ENCODE data around the gene GPR55.

GPR55 gene

GRCh38 chr2:230877759-230878598, 47.1 kb downstream of the GPR55 start:
- DNase-seq, result no peak

DNA sequence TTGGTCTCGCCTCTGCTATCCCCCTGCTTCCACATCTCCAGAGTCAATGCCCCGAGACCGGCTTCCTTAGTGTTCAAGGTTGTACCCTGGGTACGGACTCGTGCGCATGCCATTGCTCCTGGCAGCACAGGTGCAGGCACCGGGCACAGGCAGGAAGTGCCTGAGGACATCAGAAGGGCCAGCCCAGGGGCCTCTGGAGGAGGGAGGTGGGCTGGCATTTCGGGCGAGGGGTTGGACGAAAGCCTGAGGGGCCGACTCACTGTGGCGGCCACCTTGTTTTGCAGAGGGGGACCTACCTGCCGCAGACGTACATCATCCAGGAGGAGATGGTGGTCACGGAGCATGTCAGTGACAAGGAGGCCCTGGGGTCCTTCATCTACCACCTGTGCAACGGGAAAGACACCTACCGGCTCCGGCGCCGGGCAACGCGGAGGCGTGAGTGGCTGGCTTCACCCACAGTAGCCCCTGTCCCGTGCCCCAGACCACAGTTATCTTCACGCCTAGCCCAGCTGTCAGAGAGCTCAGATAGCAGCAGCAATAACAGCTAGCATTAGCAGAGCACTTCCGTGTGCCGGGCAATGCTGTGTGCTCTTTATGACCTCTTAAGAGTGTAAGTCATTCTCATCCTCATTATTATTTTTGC, 47.8 kb downstream of the GPR55 start:
- no peak for DNase-seq

GRCh38 chr2:230875347-230876315, 49.4 kb downstream of the GPR55 start:
- DNase-seq, result no peak

DNA sequence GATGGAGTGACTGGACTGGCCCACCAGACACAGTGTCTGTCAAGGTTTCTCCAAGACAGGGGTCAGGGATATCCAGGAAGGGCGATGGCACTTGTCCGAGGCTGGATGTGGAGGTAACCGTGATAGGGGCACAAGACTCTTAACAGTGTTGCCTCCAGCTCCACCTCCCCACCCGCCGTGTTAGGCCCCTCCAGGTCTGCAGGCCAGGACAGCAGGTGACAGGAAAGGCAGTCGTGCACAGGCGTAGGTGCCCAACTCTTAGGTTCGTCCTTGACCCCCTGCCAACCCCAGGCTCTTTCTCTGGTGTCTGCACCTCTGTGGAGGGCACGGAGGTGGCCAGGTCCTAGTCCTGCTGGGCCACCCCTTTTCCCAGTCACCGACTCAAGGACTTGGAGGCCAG, 50.2 kb downstream of the GPR55 start:
- no peak for DNase-seq

GRCh38 chr2:230874456-230874855, 50.6 kb downstream of the GPR55 start:
- no peak for DNase-seq

GRCh38 chr2:230873661-230874401, 51.2 kb downstream of the GPR55 start:
- no peak for DNase-seq

DNA sequence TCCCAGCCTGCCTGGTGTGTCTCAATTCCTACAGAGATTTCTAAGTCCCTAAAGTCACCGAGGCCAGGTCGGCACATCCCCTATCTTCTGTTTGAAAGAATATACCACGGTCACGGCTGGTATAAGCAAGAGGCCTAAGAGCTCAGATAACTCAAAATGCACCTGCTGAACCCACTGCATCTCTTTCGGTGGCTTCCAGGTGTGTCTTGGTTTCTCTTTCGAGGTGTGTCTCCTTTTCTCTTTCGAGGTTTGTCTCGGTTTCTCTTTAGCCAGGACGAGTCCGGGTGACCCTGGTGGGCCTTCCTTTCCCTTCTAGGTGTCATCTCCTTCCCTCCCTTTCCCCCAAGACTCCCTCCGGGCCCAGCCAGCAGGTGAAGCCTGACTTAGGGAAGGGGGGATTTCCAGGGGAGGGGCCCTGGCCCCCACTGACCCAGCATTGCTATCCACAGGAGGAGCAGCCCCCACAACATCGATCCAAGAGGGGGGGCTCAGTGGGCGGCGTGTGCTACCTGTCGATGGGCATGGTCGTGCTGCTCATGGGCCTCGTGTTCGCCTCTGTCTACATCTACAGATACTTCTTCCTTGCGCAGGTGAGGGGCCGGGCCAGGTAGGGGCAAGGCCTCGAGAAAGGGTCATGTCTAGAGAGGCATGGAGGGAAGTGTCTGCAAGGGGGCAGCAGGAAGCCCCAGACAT, 51.9 kb downstream of the GPR55 start:
- DNase-seq, result no peak

- DNase-seq, result no peak
These were observed 52.7 kb downstream of the GPR55 start for GRCh38 chr2:230872151-230872967.

GRCh38 chr2:230871361-230872150, 53.5 kb downstream of the GPR55 start:
- DNase-seq, result no peak

DNA sequence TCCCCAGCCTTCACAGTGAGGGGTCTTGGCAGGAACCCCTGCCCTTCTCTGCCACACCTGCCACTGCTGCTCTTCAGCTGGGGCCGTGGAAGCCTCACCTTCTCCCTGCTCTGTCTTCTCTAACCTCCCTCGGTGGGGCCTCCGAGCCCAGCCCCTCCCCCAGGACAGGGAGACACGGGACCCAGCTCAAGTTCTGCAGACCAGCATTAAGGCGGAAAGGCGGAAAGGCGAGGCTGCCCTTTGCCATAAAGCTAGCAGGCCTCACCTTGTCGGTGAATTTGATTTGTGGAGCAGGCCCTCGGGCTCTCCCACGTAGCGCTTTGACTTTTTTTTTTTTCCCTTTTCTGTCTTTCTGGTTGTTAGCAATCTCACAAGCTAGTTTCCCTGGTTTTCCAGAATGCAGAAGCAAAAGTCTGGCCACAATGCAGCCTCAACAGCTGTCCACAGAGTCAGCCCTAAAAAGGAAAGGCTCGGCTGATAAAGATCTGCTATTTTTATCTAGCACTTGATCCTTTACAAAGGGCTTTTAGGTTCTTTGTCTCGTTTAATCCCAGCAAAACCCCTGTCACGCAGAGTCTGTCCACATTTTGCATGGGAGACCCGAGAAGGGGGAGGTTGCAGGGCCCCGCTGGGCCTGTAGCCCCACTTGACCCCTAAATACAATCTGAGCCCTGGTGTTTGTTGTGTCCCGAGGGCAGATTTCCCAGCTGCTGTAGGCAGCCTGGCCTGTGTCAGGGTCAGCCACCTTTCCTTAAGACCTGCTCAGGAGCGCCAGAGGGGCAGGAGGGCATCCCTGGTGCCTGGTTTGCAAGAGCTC, 54.3 kb downstream of the GPR55 start:
- DNase-seq, result no peak

GRCh38 chr2:230869914-230870543, 55.0 kb downstream of the GPR55 start:
- no peak for DNase-seq

DNA sequence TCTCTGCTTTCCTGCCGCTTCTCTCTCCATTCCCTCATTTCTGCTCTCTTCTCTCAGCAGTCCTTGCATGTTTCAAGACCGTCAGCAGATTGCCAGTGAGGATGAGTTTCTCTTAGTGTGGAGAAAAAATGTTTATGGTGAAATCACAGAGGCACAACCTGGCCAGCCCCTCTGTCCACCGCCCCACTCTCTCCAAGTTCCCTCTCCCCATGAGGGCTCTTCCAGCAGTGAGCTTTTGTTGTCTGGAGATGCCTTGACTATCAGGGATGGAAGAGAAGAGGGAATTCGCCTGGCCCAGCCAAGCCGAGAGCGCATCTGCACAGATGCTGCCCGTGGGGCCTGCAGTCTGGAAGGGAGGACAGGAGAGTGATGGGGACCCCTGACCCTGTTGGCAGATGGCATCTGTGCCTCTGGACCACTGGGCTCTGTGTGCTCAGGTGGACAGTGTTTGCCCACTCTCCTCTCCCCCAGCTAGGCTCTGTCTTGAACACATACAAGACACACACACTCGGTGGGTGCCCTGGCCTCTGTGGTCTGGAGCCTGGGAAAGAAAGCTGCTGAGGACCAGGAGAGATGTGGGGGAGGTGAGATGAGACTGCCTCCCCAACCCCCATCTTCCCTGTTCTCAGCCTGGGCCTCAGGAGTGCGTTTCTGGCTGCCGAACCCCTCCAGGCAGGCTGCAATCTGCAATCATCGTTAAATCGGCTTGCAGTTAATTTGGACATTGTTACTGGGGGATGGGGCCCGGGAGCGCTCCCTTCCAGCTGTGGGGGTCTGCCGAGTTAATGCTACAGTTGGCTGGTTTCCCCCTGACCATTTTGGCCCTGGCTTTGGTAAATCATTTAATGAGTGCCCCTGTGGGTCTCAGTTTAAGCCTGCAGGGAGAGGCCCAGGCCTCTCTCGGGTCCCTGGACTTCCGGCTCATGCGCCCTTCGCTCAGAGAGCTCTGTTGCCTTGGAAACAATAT, 55.8 kb downstream of the GPR55 start:
- DNase-seq, result no peak

- no peak for DNase-seq
These were observed 56.7 kb downstream of the GPR55 start for GRCh38 chr2:230868161-230868946.

- no peak for DNase-seq
These were observed 58.1 kb downstream of the GPR55 start for GRCh38 chr2:230866756-230867523.

All from NCI-H1417 treated with DMSO at 0.1 percent for 48 hours (cell line).